Cardiac fibroblast (primary cell): Measurements from ENCODE around the gene OR1N1.
"Not testable (repeated sequence)": the region's sequence is repeated elsewhere in the genome, so short reads cannot be mapped to it uniquely, and the experiment has no call there.

ENCODE experiments used
- DNase-seq, 2 donors: peaks; one replicate each; pipeline versions ENCODE4 v3.0.0 to v3.0.0-alpha.2; 2010; ENCODE audit warnings: low read depth in 2 of 2
- H3K4me3 ChIP-seq, 2 donors: replicated peaks in 1 of 2; 1 replicate in 1 of 2; 2 replicates in 1 of 2; pipeline ENCODE4 v1.5.1; 2011; ENCODE audit warnings: low read depth in 2 of 2, low read length in 2 of 2, mild to moderate bottlenecking in 2 of 2, moderate library complexity in 1 of 2
- TF ChIP-seq, protein P1 (sequence below): IDR thresholded peaks from one replicate; pipeline ENCODE4 v1.5.1; 2011; ENCODE audit warnings: low read depth, mild to moderate bottlenecking, low read length, inconsistent platforms

Gene OR1N1

DNA sequence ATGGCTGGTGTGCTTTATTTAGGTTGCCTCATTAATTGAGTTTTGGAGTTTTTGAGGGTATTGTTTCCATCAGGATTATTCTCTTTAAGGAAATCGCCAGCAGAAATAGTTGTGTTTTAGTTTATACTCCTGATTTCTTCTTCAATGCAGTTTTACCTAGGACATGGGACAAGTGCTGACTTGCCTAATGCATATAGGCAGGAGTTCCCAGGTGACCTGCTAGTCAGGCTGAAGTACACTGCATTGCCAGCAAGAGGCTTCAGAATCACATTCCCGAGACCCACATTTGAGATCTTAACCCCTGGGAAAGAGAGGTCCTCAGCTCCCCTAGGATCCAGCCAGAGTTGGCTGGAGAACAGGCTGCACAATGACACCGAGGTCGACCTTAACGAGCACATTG is 24.3 kb upstream of the OR1N1 start:
- no peak for DNase-seq
- no peak overlapping the region for H3K4me3 ChIP-seq
- TF ChIP-seq, protein P1, sequence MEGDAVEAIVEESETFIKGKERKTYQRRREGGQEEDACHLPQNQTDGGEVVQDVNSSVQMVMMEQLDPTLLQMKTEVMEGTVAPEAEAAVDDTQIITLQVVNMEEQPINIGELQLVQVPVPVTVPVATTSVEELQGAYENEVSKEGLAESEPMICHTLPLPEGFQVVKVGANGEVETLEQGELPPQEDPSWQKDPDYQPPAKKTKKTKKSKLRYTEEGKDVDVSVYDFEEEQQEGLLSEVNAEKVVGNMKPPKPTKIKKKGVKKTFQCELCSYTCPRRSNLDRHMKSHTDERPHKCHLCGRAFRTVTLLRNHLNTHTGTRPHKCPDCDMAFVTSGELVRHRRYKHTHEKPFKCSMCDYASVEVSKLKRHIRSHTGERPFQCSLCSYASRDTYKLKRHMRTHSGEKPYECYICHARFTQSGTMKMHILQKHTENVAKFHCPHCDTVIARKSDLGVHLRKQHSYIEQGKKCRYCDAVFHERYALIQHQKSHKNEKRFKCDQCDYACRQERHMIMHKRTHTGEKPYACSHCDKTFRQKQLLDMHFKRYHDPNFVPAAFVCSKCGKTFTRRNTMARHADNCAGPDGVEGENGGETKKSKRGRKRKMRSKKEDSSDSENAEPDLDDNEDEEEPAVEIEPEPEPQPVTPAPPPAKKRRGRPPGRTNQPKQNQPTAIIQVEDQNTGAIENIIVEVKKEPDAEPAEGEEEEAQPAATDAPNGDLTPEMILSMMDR, result no peak

DNA sequence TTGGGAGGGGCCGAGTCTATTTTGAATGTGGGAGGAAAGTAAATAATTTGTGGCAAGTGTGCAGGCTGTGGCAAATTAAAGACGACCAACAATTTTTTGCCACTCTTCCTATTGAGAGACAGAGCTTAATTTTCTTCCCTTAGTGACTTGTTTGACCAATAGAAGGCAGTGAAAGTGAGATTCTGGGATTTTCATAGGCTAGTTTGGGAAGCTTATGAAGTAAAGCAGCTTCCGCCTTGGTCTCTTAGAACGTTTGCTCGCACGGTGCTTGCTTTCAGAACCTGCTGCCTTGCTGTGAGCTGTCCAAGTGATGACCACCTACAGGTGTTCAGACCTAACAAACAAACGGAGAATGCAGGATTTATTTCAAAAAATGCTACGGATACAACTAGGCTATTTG is 19.1 kb upstream of the OR1N1 start:
- TF ChIP-seq, protein P1, result no peak
- DNase-seq, result no peak
- no peak overlapping the region for H3K4me3 ChIP-seq

DNA sequence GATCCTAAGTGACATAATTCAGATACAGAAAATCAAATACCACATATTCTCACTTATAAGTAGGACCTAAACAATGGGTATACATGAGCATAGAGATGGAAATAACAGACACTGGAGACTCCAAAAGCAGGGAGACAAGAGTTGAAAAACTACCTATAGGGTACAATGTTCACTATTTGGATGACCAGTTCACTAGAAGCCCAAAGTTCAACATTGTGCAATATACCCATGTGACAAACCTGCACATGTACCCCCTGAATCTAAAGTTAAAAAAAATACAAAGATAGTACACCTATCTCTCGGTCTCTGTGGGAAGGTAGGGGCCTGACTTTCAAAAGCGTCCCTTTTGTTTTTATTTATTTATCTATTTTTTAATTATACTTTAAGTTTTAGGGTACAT is 11.7 kb upstream of the OR1N1 start:
- H3K4me3 ChIP-seq, result no peak overlapping the region
- DNase-seq, result no peak
- TF ChIP-seq, protein P1, result no peak

DNA sequence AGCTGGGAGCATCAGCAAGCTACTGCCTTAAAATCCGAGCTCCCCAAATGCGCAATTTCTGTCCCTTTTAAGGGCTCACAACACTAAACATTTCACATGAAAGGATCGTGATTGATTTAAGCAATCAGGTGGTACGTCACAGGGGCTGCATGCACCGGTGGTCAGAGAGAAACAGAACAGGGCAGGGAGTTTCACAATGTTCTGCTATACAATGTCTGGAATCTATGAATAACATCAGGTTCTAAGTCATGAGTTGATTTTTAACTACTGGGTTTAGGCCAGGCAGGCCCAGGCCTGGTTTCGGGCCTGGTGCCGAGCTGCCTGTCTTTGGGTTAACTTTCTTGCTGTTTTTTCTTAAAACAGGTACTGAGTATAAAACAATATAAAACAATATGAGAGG is 10.0 kb upstream of the OR1N1 start:
- not testable (repeated sequence) for H3K4me3 ChIP-seq, DNase-seq

DNA sequence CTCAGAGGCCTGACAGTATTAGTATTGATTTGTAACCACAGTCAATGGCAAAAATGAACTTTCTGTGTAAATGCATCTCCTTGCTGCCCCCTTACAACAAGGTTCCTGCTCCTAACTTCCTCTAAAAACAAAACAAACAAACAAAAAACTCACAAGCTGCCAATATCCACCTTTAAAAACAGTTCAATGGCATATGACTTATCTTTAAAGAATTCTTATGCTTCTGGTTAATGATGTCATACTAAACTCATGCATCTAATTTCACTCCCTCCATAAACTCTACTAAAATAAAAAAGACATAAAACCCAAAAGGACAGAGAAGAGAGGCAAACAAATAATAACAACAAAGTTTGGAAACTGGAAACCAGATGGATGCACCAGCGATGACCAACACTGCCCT is 9.0 kb upstream of the OR1N1 start:
- peak in 1 of 2 donors; percentile 0 for DNase-seq
- TF ChIP-seq, protein P1, result no peak
- no peak overlapping the region for H3K4me3 ChIP-seq

DNA sequence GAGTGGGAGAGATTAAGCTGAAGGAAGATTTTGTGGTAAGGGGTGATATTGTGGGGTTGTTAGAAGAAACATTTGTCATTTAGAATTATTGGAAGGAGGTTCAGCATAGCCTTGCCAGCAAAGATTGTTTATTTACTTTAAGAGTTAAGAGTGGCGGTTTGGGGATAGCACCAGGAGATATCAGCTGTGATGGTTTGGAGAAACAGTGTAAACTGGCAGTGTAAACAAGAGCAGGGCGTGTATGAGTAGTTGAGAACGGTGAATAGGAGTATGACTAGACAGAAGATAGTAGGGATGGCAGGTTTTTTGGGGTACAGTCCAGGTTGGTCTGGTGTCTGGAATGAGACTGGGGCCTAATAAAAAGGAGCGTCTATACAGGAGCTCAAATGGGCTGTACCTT is 4.1 kb upstream of the OR1N1 start:
- DNase-seq, H3K4me3 ChIP-seq: not testable (repeated sequence)

DNA sequence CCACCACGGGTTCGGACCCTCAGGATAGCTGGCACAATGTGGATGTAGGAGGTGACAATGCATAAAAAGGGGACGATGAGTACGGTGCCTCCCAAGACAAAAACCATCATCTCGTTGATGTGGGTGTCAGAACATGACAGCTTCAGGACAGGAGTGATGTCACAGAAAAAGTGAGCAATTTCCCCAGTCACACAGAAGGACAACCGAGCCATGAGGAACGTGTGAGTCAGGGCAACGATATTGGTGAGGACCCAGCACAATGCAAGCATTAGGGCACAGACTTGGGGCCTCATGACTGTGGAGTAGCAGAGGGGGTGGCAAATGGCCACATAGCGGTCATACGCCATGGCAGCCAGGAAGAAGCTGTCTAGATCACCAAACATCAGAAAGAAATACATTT is 491 bp downstream of the OR1N1 start:
- no peak for DNase-seq
- H3K4me3 ChIP-seq, result no peak overlapping the region
- TF ChIP-seq, protein P1, result no peak

DNA sequence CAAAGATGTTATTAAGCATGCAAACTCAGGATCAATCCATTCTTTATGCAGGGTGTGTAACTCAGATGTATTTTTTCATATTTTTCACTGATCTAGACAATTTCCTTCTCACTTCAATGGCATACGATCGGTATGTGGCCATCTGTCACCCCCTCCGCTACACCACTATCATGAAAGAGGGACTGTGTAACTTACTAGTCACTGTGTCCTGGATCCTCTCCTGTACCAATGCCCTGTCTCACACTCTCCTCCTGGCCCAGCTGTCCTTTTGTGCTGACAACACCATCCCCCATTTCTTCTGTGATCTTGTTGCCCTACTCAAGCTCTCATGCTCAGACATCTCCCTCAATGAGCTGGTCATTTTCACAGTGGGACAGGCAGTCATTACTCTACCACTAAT is 7.7 kb downstream of the OR1N1 start:
- no peak for DNase-seq
- TF ChIP-seq, protein P1, result no peak
- no peak overlapping the region for H3K4me3 ChIP-seq
